Smooth muscle cell (in vitro differentiated cells): ENCODE data around the gene EIF2AK3. TPM values are rescaled to one million over a fixed set of nuclear protein-coding genes. Genes with fewer than 3 reads are reported as not detected.

ENCODE experiments used
- DNase-seq: peaks from one replicate; lab custom pipeline; 2025; ENCODE audit not compliant: unreplicated experiment; lab: John Stamatoyannopoulos, UW
- H2AFZ ChIP-seq: fragments of 200-600 bp; sonication (generic); 2 replicates; pipeline ENCODE4 v1.6.0; 2016; ENCODE audit warnings: antibody characterized with exemption, low read depth, mild to moderate bottlenecking
- H3F3A ChIP-seq: fragments of 200-600 bp; sonication (generic); 2 replicates; pipeline ENCODE4 v1.6.0; 2017; ENCODE audit warnings: antibody characterized with exemption, low read depth
- H3K27ac ChIP-seq: fragments of 200-600 bp; sonication (generic); 2 replicates; pipeline ENCODE4 v1.5.1; 2016; ENCODE audit warnings: low read depth, mild to moderate bottlenecking
- H3K27me3 ChIP-seq: fragments of 200-600 bp; sonication (generic); 2 replicates; pipeline ENCODE4 v1.6.1; 2016; ENCODE audit warnings: low read depth, mild to moderate bottlenecking
- H3K36me3 ChIP-seq: fragments of 200-600 bp; sonication (generic); 2 replicates; pipeline ENCODE4 v1.5.1; 2016; ENCODE audit warnings: low read depth
- H3K4me1 ChIP-seq: fragments of 200-600 bp; sonication (generic); 2 replicates; pipeline ENCODE4 v1.5.1; 2016; ENCODE audit warnings: low read depth
- H3K4me2 ChIP-seq: fragments of 200-600 bp; sonication (generic); 2 replicates; pipeline ENCODE4 v1.6.0; 2016; ENCODE audit warnings: mild to moderate bottlenecking
- H3K4me3 ChIP-seq: fragments of 200-600 bp; sonication (generic); 2 replicates; pipeline ENCODE4 v1.5.1; 2016; ENCODE audit warnings: mild to moderate bottlenecking
- H3K79me2 ChIP-seq: fragments of 200-600 bp; sonication (generic); 2 replicates; pipeline ENCODE4 v1.6.0; 2016; ENCODE audit warnings: low read depth, mild to moderate bottlenecking
- H3K9ac ChIP-seq: fragments of 200-600 bp; sonication (generic); 2 replicates; pipeline ENCODE4 v1.6.0; 2016; ENCODE audit warnings: low read depth
- H3K9me3 ChIP-seq: fragments of 200-600 bp; sonication (generic); replicated peaks from 2 replicates; pipeline ENCODE4 v1.5.1; 2016; ENCODE audit warnings: low read depth
- H4K20me1 ChIP-seq: fragments of 200-600 bp; sonication (generic); 2 replicates; pipeline ENCODE4 v1.6.0; 2016; ENCODE audit warnings: low read depth
- WGBS: methylation state at CpG from one replicate; pipeline ENCODE4 v1.1.7; 2016; ENCODE audit warnings: low lambda C conversion rate; 5-methylcytosine and 5-hydroxymethylcytosine counted together
- polyA plus RNA-seq: library from polyadenylated mRNA; unstranded; fragments of >200 nt; fragmentation: Nextera tagmentation; extraction: Ambion mirVana; gene quantifications from 2 replicates; pipeline ENCODE4 v1.2.1, GENCODE V29; 2016
- total RNA-seq: library from RNA; depleted of rRNA; stranded (reverse); fragments of >200 nt; gene quantifications from 2 replicates; pipeline ENCODE4 v1.2.3, GENCODE V29; 2014
- TF ChIP-seq, protein P1 (sequence below): fragments of 200-600 bp; sonication (generic); IDR thresholded peaks from 2 replicates; pipeline ENCODE4 v1.5.1; 2017; ENCODE audit warnings: borderline replicate concordance, mild to moderate bottlenecking, antibody characterized with exemption; ENCODE audit not compliant: insufficient read depth, poor library complexity, severe bottlenecking

The EIF2AK3 gene
- total and polyA plus RNA-seq, 2 experiments from 2014 or later = 16.2 to 53.4 TPM

DNA sequence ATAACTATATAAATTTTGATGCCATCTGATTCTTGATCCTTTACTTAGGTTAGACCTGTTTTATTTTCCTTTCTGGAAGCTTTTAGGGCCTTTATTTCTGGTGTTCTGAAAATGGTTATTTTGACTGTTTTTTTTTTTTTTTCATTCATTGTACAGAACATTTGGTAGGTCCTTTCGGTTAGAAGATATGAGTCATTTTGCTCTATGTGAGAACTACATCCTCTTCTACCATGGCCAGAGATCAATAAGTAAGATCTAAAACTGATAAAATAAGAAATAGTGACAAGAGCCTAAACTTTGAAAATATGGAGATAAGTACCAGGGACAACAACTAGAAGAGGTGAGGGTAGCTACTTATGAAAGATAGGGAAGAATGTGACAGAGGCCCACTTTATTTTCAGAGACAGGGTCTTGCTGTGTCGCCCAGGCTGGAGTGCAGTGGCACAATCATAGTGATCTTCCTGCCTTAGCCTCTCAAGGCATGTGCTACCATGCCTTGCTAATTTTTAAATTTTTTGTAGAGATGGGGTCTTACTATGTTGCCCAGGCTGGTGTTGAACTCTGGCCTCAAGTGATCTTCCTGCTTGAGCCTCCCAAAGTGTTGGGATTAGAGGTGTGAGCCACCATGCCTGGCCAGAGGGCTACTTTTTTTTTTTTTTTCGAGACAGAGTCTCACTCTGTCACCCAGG is 66.5 kb downstream of the EIF2AK3 start:
- no peaks in the 10 kb centered on the region for H3F3A ChIP-seq
- H3K79me2 ChIP-seq = no peaks in the 10 kb centered on the region
- H3K4me2 ChIP-seq = no peak overlapping the region
- no peak overlapping the region for H3K4me3 ChIP-seq
- TF ChIP-seq, protein P1, sequence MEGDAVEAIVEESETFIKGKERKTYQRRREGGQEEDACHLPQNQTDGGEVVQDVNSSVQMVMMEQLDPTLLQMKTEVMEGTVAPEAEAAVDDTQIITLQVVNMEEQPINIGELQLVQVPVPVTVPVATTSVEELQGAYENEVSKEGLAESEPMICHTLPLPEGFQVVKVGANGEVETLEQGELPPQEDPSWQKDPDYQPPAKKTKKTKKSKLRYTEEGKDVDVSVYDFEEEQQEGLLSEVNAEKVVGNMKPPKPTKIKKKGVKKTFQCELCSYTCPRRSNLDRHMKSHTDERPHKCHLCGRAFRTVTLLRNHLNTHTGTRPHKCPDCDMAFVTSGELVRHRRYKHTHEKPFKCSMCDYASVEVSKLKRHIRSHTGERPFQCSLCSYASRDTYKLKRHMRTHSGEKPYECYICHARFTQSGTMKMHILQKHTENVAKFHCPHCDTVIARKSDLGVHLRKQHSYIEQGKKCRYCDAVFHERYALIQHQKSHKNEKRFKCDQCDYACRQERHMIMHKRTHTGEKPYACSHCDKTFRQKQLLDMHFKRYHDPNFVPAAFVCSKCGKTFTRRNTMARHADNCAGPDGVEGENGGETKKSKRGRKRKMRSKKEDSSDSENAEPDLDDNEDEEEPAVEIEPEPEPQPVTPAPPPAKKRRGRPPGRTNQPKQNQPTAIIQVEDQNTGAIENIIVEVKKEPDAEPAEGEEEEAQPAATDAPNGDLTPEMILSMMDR = no peak
- H3K4me1 ChIP-seq = no peaks in the 10 kb centered on the region
- DNase-seq = no peak
- no peaks in the 10 kb centered on the region for H3K9me3 ChIP-seq
- 99% methylated on average over 3 of the region's 3 CpGs for WGBS
- H3K27ac ChIP-seq = no peak overlapping the region
- no peak overlapping the region for H3K9ac ChIP-seq
- peaks cover 35% of the 10 kb centered on the region for H4K20me1 ChIP-seq
- no peaks in the 10 kb centered on the region for H3K27me3 ChIP-seq
- peaks cover 16% of the 10 kb centered on the region for H3K36me3 ChIP-seq
- H2AFZ ChIP-seq = no peak overlapping the region

DNA sequence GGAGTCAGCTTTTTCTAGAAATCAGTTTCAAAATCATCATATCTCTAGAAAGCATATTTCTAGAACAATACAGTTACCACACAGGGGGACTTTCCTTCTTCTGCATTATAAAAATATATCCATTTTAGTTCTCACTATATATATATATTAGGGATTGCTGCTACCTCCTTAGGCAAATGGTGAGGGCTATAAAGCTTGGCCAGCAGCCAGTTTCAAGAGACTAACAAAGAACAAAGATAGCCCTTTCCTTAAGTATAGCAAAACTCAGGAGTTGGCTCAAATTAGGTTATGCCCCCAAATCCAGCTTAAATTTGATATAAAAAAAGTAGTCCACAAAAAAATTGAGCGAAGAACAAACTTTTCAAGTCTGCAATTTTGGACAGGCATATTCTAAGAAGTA is 70.0 kb downstream of the EIF2AK3 start:
- Histone ChIP-seq H3K9me3 (no peaks in the 10 kb centered on the region), H3F3A (no peaks in the 10 kb centered on the region), H3K79me2 (no peaks in the 10 kb centered on the region), H3K4me2 (no peak overlapping the region), H3K9ac (no peak overlapping the region), H3K27me3 (no peaks in the 10 kb centered on the region), H3K27ac (no peak overlapping the region), H3K4me3 (no peak overlapping the region), H3K36me3 (peaks cover 16% of the 10 kb centered on the region), H3K4me1 (no peaks in the 10 kb centered on the region), H2AFZ (no peak overlapping the region), H4K20me1 (peaks cover 6% of the 10 kb centered on the region)
- 100% methylated on average over 1 of the region's 1 CpG for WGBS
- no peak for DNase-seq
- TF ChIP-seq, protein P1 = no peak

DNA sequence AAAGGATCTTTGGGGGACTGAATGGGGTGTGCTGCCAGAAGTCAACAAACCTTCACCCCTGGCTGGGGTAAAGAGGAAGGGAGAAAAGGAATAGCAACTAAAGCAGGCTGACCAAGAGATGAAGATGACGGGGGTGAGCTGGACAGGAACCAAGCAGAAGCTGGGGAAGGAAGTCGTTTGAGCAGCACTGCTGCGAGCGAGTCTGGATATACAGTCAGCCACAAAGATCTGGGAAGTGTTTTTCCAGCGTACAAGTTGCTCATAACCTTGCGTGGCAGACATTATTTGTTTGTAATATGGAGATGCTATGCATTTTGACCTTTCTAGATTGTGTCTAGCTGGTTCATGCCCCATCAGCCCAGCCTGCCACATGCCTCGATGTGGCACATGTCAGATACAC is 71.2 kb downstream of the EIF2AK3 start:
- Histone ChIP-seq H3K9me3 (no peaks in the 10 kb centered on the region), H3K36me3 (peaks cover 8% of the 10 kb centered on the region), H3K79me2 (no peaks in the 10 kb centered on the region), H2AFZ (no peak overlapping the region), H3K4me2 (no peak overlapping the region), H3K27ac (no peak overlapping the region), H3K4me1 (no peaks in the 10 kb centered on the region), H4K20me1 (no peaks in the 10 kb centered on the region), H3K4me3 (no peak overlapping the region), H3K27me3 (no peaks in the 10 kb centered on the region), H3K9ac (no peak overlapping the region), H3F3A (peaks cover 3% of the 10 kb centered on the region)
- DNase-seq = no peak
- 91% methylated on average over 7 of the region's 7 CpGs for WGBS
- TF ChIP-seq, protein P1 = no peak

DNA sequence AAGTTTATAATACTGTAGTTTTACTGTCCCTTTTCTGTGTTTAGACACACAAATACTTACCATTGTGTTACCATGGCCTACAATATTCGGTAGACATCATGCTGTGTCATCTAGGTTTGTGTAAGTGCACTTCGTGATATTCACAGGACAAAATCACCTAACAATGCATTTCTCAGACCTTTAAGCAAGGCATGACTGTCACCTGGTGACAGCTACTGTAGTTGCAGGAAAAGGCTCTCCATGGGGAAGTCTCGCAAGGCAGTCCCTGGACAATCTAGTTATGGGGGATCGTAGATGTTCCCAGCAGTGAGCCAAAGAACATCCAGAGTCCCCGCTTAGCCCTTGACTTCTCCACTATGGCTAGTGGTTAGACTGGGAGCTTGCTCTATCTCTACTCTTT is 73.1 kb downstream of the EIF2AK3 start:
- Histone ChIP-seq H3F3A (peaks cover 3% of the 10 kb centered on the region), H3K36me3 (peaks cover 3% of the 10 kb centered on the region), H3K9ac (no peak overlapping the region), H3K79me2 (no peaks in the 10 kb centered on the region), H2AFZ (no peak overlapping the region), H4K20me1 (no peaks in the 10 kb centered on the region), H3K4me2 (no peak overlapping the region), H3K4me1 (peaks cover 3% of the 10 kb centered on the region), H3K27me3 (peaks cover 13% of the 10 kb centered on the region), H3K27ac (no peak overlapping the region), H3K9me3 (no peaks in the 10 kb centered on the region), H3K4me3 (no peak overlapping the region)
- no peak for DNase-seq
- TF ChIP-seq, protein P1 = peak; percentile 20
- 81% methylated on average over 5 of the region's 5 CpGs for WGBS
